ENCODE measurements around the gene FRZB. TPM values are rescaled to one million over a fixed set of nuclear protein-coding genes. Genes with fewer than 3 reads are reported as not detected.

The FRZB gene
- total and polyA plus RNA-seq, 9 of the 15 experiments (the other 6 are each of a cell fraction or from before 2014, with no cell fraction given), result 0.01 to 0.05 (median 0.03) TPM; not detected in 6

DNA sequence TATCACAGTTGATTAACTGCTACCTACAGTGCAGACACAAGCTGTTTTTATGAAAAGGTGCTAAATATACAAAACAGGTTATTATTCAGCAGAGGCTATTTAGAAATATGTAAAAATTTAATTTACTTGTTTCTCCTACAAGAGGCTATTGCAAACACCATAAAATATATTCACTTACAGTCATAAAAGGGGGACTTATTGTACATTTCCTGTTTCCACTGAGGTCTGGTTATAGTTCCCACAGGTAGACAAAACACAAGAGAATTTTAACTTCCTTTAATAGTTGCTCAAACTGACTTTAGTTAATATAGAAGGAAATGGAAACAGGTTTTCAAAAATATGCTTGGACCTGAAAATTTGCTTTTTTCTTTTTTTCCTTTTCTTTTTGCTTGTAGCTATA, 40.0 kb upstream of the FRZB start (continued):
- TF ChIP-seq, protein P1, sequence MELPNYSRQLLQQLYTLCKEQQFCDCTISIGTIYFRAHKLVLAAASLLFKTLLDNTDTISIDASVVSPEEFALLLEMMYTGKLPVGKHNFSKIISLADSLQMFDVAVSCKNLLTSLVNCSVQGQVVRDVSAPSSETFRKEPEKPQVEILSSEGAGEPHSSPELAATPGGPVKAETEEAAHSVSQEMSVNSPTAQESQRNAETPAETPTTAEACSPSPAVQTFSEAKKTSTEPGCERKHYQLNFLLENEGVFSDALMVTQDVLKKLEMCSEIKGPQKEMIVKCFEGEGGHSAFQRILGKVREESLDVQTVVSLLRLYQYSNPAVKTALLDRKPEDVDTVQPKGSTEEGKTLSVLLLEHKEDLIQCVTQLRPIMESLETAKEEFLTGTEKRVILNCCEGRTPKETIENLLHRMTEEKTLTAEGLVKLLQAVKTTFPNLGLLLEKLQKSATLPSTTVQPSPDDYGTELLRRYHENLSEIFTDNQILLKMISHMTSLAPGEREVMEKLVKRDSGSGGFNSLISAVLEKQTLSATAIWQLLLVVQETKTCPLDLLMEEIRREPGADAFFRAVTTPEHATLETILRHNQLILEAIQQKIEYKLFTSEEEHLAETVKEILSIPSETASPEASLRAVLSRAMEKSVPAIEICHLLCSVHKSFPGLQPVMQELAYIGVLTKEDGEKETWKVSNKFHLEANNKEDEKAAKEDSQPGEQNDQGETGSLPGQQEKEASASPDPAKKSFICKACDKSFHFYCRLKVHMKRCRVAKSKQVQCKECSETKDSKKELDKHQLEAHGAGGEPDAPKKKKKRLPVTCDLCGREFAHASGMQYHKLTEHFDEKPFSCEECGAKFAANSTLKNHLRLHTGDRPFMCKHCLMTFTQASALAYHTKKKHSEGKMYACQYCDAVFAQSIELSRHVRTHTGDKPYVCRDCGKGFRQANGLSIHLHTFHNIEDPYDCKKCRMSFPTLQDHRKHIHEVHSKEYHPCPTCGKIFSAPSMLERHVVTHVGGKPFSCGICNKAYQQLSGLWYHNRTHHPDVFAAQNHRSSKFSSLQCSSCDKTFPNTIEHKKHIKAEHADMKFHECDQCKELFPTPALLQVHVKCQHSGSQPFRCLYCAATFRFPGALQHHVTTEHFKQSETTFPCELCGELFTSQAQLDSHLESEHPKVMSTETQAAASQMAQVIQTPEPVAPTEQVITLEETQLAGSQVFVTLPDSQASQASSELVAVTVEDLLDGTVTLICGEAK (IDR thresholded peaks at IDR 0.05), result no peak
- TF ChIP-seq, protein P1 (CRISPR knock-in tag; IDR thresholded peaks at IDR 0.05), result no peak
- TF ChIP-seq IFI16 (CRISPR knock-in tag; IDR thresholded peaks at IDR 0.05), result no peak
- no peak for TF ChIP-seq ZNF445 (CRISPR knock-in tag; IDR thresholded peaks at IDR 0.05; ENCODE audit: low read depth)
- no peak for TF ChIP-seq ZNF561 (CRISPR knock-in tag; conservative IDR thresholded peaks at IDR 0.05)
- no peak for TF ChIP-seq DIDO1 (tag; IDR thresholded peaks at IDR 0.05; ENCODE audit: low read depth)
- no peak for TF ChIP-seq TRIM28 (IDR thresholded peaks at IDR 0.05)
- TF ChIP-seq, protein P2, sequence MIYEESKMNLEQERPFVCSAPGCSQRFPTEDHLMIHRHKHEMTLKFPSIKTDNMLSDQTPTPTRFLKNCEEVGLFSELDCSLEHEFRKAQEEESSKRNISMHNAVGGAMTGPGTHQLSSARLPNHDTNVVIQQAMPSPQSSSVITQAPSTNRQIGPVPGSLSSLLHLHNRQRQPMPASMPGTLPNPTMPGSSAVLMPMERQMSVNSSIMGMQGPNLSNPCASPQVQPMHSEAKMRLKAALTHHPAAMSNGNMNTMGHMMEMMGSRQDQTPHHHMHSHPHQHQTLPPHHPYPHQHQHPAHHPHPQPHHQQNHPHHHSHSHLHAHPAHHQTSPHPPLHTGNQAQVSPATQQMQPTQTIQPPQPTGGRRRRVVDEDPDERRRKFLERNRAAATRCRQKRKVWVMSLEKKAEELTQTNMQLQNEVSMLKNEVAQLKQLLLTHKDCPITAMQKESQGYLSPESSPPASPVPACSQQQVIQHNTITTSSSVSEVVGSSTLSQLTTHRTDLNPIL (CRISPR knock-in tag; IDR thresholded peaks at IDR 0.05), result no peak
- TF ChIP-seq, protein P3, sequence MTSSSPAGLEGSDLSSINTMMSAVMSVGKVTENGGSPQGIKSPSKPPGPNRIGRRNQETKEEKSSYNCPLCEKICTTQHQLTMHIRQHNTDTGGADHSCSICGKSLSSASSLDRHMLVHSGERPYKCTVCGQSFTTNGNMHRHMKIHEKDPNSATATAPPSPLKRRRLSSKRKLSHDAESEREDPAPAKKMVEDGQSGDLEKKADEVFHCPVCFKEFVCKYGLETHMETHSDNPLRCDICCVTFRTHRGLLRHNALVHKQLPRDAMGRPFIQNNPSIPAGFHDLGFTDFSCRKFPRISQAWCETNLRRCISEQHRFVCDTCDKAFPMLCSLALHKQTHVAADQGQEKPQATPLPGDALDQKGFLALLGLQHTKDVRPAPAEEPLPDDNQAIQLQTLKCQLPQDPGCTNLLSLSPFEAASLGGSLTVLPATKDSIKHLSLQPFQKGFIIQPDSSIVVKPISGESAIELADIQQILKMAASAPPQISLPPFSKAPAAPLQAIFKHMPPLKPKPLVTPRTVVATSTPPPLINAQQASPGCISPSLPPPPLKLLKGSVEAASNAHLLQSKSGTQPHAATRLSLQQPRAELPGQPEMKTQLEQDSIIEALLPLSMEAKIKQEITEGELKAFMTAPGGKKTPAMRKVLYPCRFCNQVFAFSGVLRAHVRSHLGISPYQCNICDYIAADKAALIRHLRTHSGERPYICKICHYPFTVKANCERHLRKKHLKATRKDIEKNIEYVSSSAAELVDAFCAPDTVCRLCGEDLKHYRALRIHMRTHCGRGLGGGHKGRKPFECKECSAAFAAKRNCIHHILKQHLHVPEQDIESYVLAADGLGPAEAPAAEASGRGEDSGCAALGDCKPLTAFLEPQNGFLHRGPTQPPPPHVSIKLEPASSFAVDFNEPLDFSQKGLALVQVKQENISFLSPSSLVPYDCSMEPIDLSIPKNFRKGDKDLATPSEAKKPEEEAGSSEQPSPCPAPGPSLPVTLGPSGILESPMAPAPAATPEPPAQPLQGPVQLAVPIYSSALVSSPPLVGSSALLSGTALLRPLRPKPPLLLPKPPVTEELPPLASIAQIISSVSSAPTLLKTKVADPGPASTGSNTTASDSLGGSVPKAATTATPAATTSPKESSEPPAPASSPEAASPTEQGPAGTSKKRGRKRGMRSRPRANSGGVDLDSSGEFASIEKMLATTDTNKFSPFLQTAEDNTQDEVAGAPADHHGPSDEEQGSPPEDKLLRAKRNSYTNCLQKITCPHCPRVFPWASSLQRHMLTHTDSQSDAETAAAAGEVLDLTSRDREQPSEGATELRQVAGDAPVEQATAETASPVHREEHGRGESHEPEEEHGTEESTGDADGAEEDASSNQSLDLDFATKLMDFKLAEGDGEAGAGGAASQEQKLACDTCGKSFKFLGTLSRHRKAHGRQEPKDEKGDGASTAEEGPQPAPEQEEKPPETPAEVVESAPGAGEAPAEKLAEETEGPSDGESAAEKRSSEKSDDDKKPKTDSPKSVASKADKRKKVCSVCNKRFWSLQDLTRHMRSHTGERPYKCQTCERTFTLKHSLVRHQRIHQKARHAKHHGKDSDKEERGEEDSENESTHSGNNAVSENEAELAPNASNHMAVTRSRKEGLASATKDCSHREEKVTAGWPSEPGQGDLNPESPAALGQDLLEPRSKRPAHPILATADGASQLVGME (CRISPR knock-in tag; IDR thresholded peaks at IDR 0.05), result no peak
- no peak for TF ChIP-seq MECOM (CRISPR knock-in tag; IDR thresholded peaks at IDR 0.05)
- no peak for TF ChIP-seq TAF1 (IDR thresholded peaks at IDR 0.05; ENCODE audit: control insufficient read depth, extremely low read depth, insufficient read depth, low read length, severe bottlenecking)
- TF ChIP-seq POU5F1 (IDR thresholded peaks at IDR 0.05; ENCODE audit: borderline replicate concordance, low read depth, low read length, partially characterized antibody), result no peak

Measured in K562 (cell line).